HepG2 (cell line): ENCODE measurements around the gene COQ4. TPM values are rescaled to one million over a fixed set of nuclear protein-coding genes. Genes with fewer than 3 reads are reported as not detected.

Source experiments
- EP300 ChIP-seq, 3 experiments: sonication (generic) in 1 of 3; formaldehyde crosslinking in 1 of 3; IDR thresholded peaks; 2 replicates each; pipeline versions ENCODE4 v1.5.1 to v1.6.1; 2011 to 2020; ENCODE audit warnings: low read depth in 2 of 3, low read length in 2 of 3, borderline replicate concordance in 1 of 3, improper control_type of control experiment in 1 of 3, mild to moderate bottlenecking in 1 of 3, missing genetic modification reagents in 1 of 3, moderate library complexity in 1 of 3
- GABPA ChIP-seq, 2 experiments: IDR thresholded peaks; 2 replicates each; pipeline ENCODE4 v1.6.1; 2011 to 2016; ENCODE audit warnings: low read depth in 2 of 2, low read length in 1 of 2, missing biosample characterization in 1 of 2, missing genetic modification characterization in 1 of 2
- MED1 ChIP-seq: sonication (generic); formaldehyde crosslinking; IDR thresholded peaks from 2 replicates; pipeline ENCODE4 v1.4.0; 2020; ENCODE audit warnings: missing genetic modification reagents
- NPAS2 ChIP-seq: sonication (generic); formaldehyde crosslinking; IDR thresholded peaks from 2 replicates; pipeline ENCODE4 v1.8.0; 2022; ENCODE audit warnings: mild to moderate bottlenecking, missing genetic modification reagents, borderline replicate concordance
- PAXIP1 ChIP-seq: sonication (generic); formaldehyde crosslinking; conservative IDR thresholded peaks from 2 replicates; pipeline ENCODE4 v1.4.0; 2020; ENCODE audit warnings: mild to moderate bottlenecking, missing genetic modification reagents, moderate library complexity
- RFX1 ChIP-seq: fragments of 450-650 bp; IDR thresholded peaks from 2 replicates; pipeline ENCODE4 v1.6.1; 2017
- RFXAP ChIP-seq: sonication (generic); formaldehyde crosslinking; IDR thresholded peaks from 2 replicates; pipeline ENCODE4 v1.4.0; 2020; ENCODE audit warnings: missing genetic modification reagents, borderline replicate concordance
- SNAPC5 ChIP-seq: sonication (generic); formaldehyde crosslinking; IDR thresholded peaks from 2 replicates; pipeline ENCODE4 v1.8.1; 2023; ENCODE audit warnings: mild to moderate bottlenecking, missing genetic modification reagents, borderline replicate concordance
- THAP11 ChIP-seq: IDR thresholded peaks from 2 replicates; pipeline ENCODE4 v1.6.1; 2016; ENCODE audit warnings: missing biosample characterization, missing genetic modification reagents
- TRIM24 ChIP-seq: sonication (generic); formaldehyde crosslinking; IDR thresholded peaks from 2 replicates; pipeline ENCODE4 v1.8.0; 2022; ENCODE audit warnings: mild to moderate bottlenecking, missing genetic modification reagents
- ZBTB33 ChIP-seq: sonication (generic); formaldehyde crosslinking; IDR thresholded peaks from 2 replicates; pipeline ENCODE4 v1.4.0; 2020; ENCODE audit warnings: missing genetic modification reagents
- ZEB1 ChIP-seq: IDR thresholded peaks from 2 replicates; pipeline ENCODE4 v1.6.1; 2012; ENCODE audit warnings: mild to moderate bottlenecking, low read depth, inconsistent platforms; ENCODE audit not compliant: insufficient replicate concordance
- ZNF205 ChIP-seq: IDR thresholded peaks from 2 replicates; pipeline ENCODE4 v1.6.1; 2018; ENCODE audit warnings: missing biosample characterization, missing genetic modification reagents
- ZNF30 ChIP-seq: sonication (generic); formaldehyde crosslinking; IDR thresholded peaks from 2 replicates; pipeline ENCODE4 v1.5.0; 2020; ENCODE audit warnings: mild to moderate bottlenecking, missing genetic modification reagents
- ZNF510 ChIP-seq: sonication (generic); formaldehyde crosslinking; IDR thresholded peaks from 2 replicates; pipeline ENCODE4 v1.4.0; 2020; ENCODE audit warnings: low read depth, mild to moderate bottlenecking, missing genetic modification reagents
- ZNF512 ChIP-seq: sonication (generic); formaldehyde crosslinking; IDR thresholded peaks from 2 replicates; pipeline ENCODE4 v1.4.0; 2020; ENCODE audit warnings: mild to moderate bottlenecking, missing genetic modification reagents
- ZNF619 ChIP-seq: sonication (generic); formaldehyde crosslinking; IDR thresholded peaks from 2 replicates; pipeline ENCODE4 v1.4.0; 2020; ENCODE audit warnings: mild to moderate bottlenecking, missing genetic modification reagents
- ZNF776 ChIP-seq: sonication (generic); formaldehyde crosslinking; IDR thresholded peaks from 2 replicates; pipeline ENCODE4 v1.4.0; 2020; ENCODE audit warnings: mild to moderate bottlenecking, missing genetic modification reagents
- ZNF839 ChIP-seq: sonication (generic); formaldehyde crosslinking; IDR thresholded peaks from 2 replicates; pipeline ENCODE4 v1.4.0; 2020; ENCODE audit warnings: missing genetic modification reagents, mild to moderate bottlenecking, borderline replicate concordance
- ZNF850 ChIP-seq: sonication (generic); formaldehyde crosslinking; conservative IDR thresholded peaks from 2 replicates; pipeline ENCODE4 v1.9.0; 2021; ENCODE audit warnings: mild to moderate bottlenecking, missing genetic modification reagents
- ZNF891 ChIP-seq: sonication (generic); formaldehyde crosslinking; IDR thresholded peaks from 2 replicates; pipeline ENCODE4 v1.5.0; 2020; ENCODE audit warnings: mild to moderate bottlenecking, missing genetic modification reagents
- ZSCAN30 ChIP-seq: sonication (generic); formaldehyde crosslinking; IDR thresholded peaks from 2 replicates; pipeline ENCODE4 v1.5.0; 2020; ENCODE audit warnings: mild to moderate bottlenecking, missing genetic modification reagents
- polyA plus RNA-seq, 8 experiments: library from polyadenylated mRNA; depleted of rRNA in 3 of 8; stranded (reverse) in 7 of 8; unstranded in 1 of 8; fragments of >200 nt; fragmentation: Illumina TruSeq in 4 of 8; extraction: Trizol in 4 of 8; gene quantifications; 2 replicates each; pipeline versions ENCODE4 v1.2.1 to v1.2.3, GENCODE V29; 2011 to 2016; ENCODE audit warnings: low read depth in 4 of 8, missing spikeins in 1 of 8, mixed read lengths in 1 of 8; ENCODE audit not compliant: insufficient read depth in 1 of 8
- total RNA-seq, 5 experiments: library from RNA; depleted of rRNA; stranded (reverse); fragments of >200 nt; fragmentation: Illumina TruSeq; extraction: Trizol; gene quantifications; 2 replicates each; pipeline ENCODE4 v1.2.3, GENCODE V29; 2016; ENCODE audit warnings: low read depth in 1 of 5

COQ4 gene
- total and polyA plus RNA-seq, 2 of the 13 experiments (the other 11 are each of a cell fraction or from before 2014, with no cell fraction given): 26.1 to 36.0 TPM

DNA sequence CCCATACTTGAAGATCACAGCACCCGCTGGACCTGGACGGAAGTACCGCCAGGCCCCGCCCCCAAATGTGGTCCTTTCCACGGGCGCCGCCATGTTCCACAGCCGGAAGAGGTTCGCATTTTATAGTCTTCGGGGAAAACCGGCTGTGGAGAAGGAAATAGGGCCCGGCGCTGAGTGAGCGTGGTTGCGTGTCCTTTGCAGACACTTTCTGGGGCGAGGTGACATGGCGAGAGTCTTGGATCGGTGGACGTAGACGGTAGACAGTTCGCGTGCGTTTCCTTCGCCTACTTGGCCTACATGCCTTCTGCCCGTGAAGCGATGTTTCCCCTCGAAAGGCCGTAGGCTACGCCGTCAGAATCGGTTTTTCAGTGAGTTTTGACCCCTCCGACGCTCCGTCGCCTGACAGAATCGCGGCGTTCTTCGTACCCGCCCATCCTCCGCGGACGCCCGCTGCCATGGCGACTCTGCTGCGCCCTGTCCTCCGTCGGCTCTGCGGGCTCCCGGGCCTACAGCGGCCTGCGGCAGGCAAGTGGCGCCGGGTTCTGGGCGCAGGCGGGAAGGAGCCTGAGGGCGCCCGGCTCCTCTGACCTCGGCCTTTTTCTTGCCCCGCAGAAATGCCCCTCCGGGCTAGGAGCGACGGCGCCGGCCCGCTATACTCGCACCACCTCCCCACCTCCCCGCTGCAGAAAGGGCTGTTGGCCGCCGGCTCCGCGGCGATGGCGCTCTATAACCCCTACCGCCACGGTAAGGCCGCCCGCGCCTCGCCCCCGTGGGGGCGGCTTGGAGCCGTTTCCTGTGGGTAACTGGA lies at the start of gene COQ4, which contains the start of gene TRUB2 (continued):
- TF ChIP-seq ZNF205 (CRISPR knock-in tag) (peak; percentile 38; the same call in 1 of the 2 replicates), ZNF839 (CRISPR knock-in tag) (peak; percentile 61; the same call in 1 of the 2 replicates), ZNF776 (peak; percentile 49; the same call in 1 of the 2 replicates), SNAPC5 (no peak), GABPA (IDR thresholded peaks at IDR 0.05; ENCODE audit: low read depth, low read length) (peak; percentile 90), GABPA (CRISPR knock-in tag; IDR thresholded peaks at IDR 0.05; ENCODE audit: low read depth) (peak; percentile 100), RFX1 (peak; percentile 92), PAXIP1 (CRISPR knock-in tag) (peak; percentile 69), TRIM24 (CRISPR knock-in tag) (no peak), ZNF619 (CRISPR knock-in tag) (0 out of 2 replicates have a peak, but pooled peaks have one; percentile 45), RFXAP (peak; percentile 78), EP300 (IDR thresholded peaks at IDR 0.05; ENCODE audit: low read depth in 2 of 2, low read length in 2 of 2) (peak in 1 of 2 experiments; percentile 12; a peak in 1 of 4 replicates), EP300 (CRISPR knock-in tag; IDR thresholded peaks at IDR 0.05; ENCODE audit: borderline replicate concordance) (no peak), ZEB1 (no peak), MED1 (CRISPR knock-in tag) (peak; percentile 73), ZNF30 (no peak), ZBTB33 (peak; percentile 48; the same call in 1 of the 2 replicates), ZSCAN30 (CRISPR knock-in tag) (peak; percentile 69; the same call in 1 of the 2 replicates), THAP11 (CRISPR knock-in tag) (peak; percentile 96), ZNF891 (CRISPR knock-in tag) (peak; percentile 94), ZNF850 (CRISPR knock-in tag) (peak; percentile 82; the same call in 1 of the 2 replicates), NPAS2 (no peak), ZNF510 (CRISPR knock-in tag) (no peak), ZNF512 (CRISPR knock-in tag) (no peak)
